Keratinocyte (primary cell): ENCODE data around the gene DRC1. TPM values are rescaled to one million over a fixed set of nuclear protein-coding genes. Genes with fewer than 3 reads are reported as not detected.

Experiments used
- DNase-seq: peaks from one replicate; pipeline ENCODE4 v3.0.0-alpha.2; 2011; ENCODE audit warnings: low read depth, missing footprints, low spot score
- FAIRE-seq: peaks from 2 replicates; lab custom pipeline; 2011; peaks lifted over from hg19 to GRCh38; lab: Jason Lieb, UNC
- H2AFZ ChIP-seq: 2 replicates; pipeline ENCODE4 v1.6.0; 2012; ENCODE audit warnings: low read length, control low read depth, inconsistent platforms; ENCODE audit not compliant: control insufficient read depth
- H3K27ac ChIP-seq: 2 replicates; pipeline ENCODE4 v1.5.1; 2011; ENCODE audit warnings: low read length; ENCODE audit not compliant: control insufficient read depth, insufficient read depth
- H3K27me3 ChIP-seq: 3 replicates; pipeline ENCODE4 v1.6.0; 2011; ENCODE audit warnings: low read length; ENCODE audit not compliant: control insufficient read depth, insufficient read depth; ENCODE audit errors: extremely low read depth
- H3K36me3 ChIP-seq, 2 experiments: 2 replicates in 1 of 2; 3 replicates in 1 of 2; pipeline ENCODE4 v1.5.1; 2011; ENCODE audit warnings: low read length in 2 of 2, mild to moderate bottlenecking in 1 of 2; ENCODE audit not compliant: control insufficient read depth in 2 of 2, insufficient read depth in 2 of 2; ENCODE audit errors: extremely low read depth in 1 of 2
- H3K4me1 ChIP-seq: 3 replicates; pipeline ENCODE4 v1.5.1; 2011; ENCODE audit warnings: low read length; ENCODE audit not compliant: control insufficient read depth, insufficient read depth; ENCODE audit errors: extremely low read depth
- H3K4me2 ChIP-seq: 3 replicates; pipeline ENCODE4 v1.6.0; 2011; ENCODE audit warnings: low read depth, low read length; ENCODE audit not compliant: control insufficient read depth, insufficient read depth; ENCODE audit errors: extremely low read depth
- H3K4me3 ChIP-seq, 3 experiments: fragments of 200-600 bp in 1 of 3; sonication (generic) in 1 of 3; 2 replicates in 2 of 3; 3 replicates in 1 of 3; pipeline ENCODE4 v1.5.1; 2011 to 2016; ENCODE audit warnings: low read length in 3 of 3, mild to moderate bottlenecking in 3 of 3, control low read depth in 2 of 3, inconsistent platforms in 1 of 3, low read depth in 1 of 3, mixed read lengths in 1 of 3, mixed run types in 1 of 3, moderate library complexity in 1 of 3; ENCODE audit not compliant: control insufficient read depth in 2 of 3, insufficient read depth in 2 of 3; ENCODE audit errors: extremely low read depth in 1 of 3
- H3K79me2 ChIP-seq: 2 replicates; pipeline ENCODE4 v1.6.0; 2012; ENCODE audit warnings: low read length; ENCODE audit not compliant: control insufficient read depth, insufficient read depth
- H3K9ac ChIP-seq: 3 replicates; pipeline ENCODE4 v1.6.0; 2011; ENCODE audit warnings: low read length; ENCODE audit not compliant: control insufficient read depth, insufficient read depth; ENCODE audit errors: extremely low read depth
- H3K9me1 ChIP-seq: 3 replicates; pipeline ENCODE4 v1.6.0; 2011; ENCODE audit warnings: low read length; ENCODE audit not compliant: control insufficient read depth, insufficient read depth; ENCODE audit errors: extremely low read depth
- H3K9me3 ChIP-seq: 2 replicates; pipeline ENCODE4 v1.5.1; 2012; ENCODE audit warnings: low read depth, low read length; ENCODE audit not compliant: control insufficient read depth
- H4K20me1 ChIP-seq: 3 replicates; pipeline ENCODE4 v1.6.0; 2011; ENCODE audit warnings: low read length; ENCODE audit not compliant: control insufficient read depth, insufficient read depth; ENCODE audit errors: extremely low read depth
- CTCF ChIP-seq, 3 experiments: IDR thresholded peaks in 1 of 3; conservative IDR thresholded peaks in 1 of 3; optimal IDR thresholded peaks in 1 of 3; 2 replicates in 2 of 3; 3 replicates in 1 of 3; pipeline versions ENCODE3 to v1.5.1; 2011; ENCODE audit warnings: low read length in 3 of 3, mild to moderate bottlenecking in 3 of 3, moderate library complexity in 2 of 3, control low read depth in 1 of 3, inconsistent platforms in 1 of 3; ENCODE audit not compliant: insufficient read depth in 2 of 3; ENCODE audit errors: extremely low read depth in 1 of 3
- EZH2 ChIP-seq: IDR thresholded peaks from one replicate; pipeline ENCODE4 v1.6.1; 2012; ENCODE audit warnings: inconsistent platforms, mild to moderate bottlenecking, low read length, moderate library complexity
- dilution Hi-C: fragments of 300-500 bp; cut with MboI; formaldehyde crosslinking; loops from one replicate; pipeline ENCODE4 v1.7.0; 2020; ENCODE audit warnings: low sequenced_read_pairs; ENCODE audit not compliant: extremely low pct_ligation_motif_present
- polyA plus RNA-seq, 5 experiments: library from polyadenylated mRNA; depleted of rRNA in 3 of 5; stranded (reverse) in 3 of 5; stranded (forward) in 1 of 5; unstranded in 1 of 5; fragments of >200 nt; gene quantifications; 1 replicate in 1 of 5; 2 replicates in 3 of 5; 3 replicates in 1 of 5; pipeline versions ENCODE4 v1.2.1 to v1.2.3, GENCODE V29; 2011 to 2012; ENCODE audit warnings: missing spikeins in 2 of 5, low read depth in 1 of 5, low replicate concordance in 1 of 5

The DRC1 gene
- polyA plus RNA-seq, 1 donor (not counting 4 experiments of a cell fraction or from before 2014, with no cell fraction given): not detected

- no peak for TF ChIP-seq CTCF (optimal IDR thresholded peaks at IDR 0.05 in 1 of 3, IDR thresholded peaks at IDR 0.05 in 1 of 3, conservative IDR thresholded peaks at IDR 0.05 in 1 of 3; ENCODE audit: extremely low read depth in 1 of 3, insufficient read depth in 2 of 3, low read length in 3 of 3)
- no peaks in the 10 kb centered on the region for H3K9me1 ChIP-seq
- no peaks in the 10 kb centered on the region for H3K9me3 ChIP-seq
- H3K4me3 ChIP-seq: no peak overlapping the region
- no peaks in the 10 kb centered on the region for H3K4me1 ChIP-seq
- dilution Hi-C loops: no loop called here
- no peaks in the 10 kb centered on the region for H3K36me3 ChIP-seq
- no peak overlapping the region for H2AFZ ChIP-seq
- H3K79me2 ChIP-seq: no peaks in the 10 kb centered on the region
- DNase-seq (no peak), FAIRE-seq (no peak)
- no peaks in the 10 kb centered on the region for H4K20me1 ChIP-seq
- H3K27ac ChIP-seq: no peak overlapping the region
- no peak overlapping the region for H3K9ac ChIP-seq
- peaks cover 6% of the 10 kb centered on the region for H3K27me3 ChIP-seq
- H3K4me2 ChIP-seq: no peak overlapping the region
These were observed 89.9 kb downstream of the DRC1 start for GRCh38 chr2:26491563-26492167.

DNA sequence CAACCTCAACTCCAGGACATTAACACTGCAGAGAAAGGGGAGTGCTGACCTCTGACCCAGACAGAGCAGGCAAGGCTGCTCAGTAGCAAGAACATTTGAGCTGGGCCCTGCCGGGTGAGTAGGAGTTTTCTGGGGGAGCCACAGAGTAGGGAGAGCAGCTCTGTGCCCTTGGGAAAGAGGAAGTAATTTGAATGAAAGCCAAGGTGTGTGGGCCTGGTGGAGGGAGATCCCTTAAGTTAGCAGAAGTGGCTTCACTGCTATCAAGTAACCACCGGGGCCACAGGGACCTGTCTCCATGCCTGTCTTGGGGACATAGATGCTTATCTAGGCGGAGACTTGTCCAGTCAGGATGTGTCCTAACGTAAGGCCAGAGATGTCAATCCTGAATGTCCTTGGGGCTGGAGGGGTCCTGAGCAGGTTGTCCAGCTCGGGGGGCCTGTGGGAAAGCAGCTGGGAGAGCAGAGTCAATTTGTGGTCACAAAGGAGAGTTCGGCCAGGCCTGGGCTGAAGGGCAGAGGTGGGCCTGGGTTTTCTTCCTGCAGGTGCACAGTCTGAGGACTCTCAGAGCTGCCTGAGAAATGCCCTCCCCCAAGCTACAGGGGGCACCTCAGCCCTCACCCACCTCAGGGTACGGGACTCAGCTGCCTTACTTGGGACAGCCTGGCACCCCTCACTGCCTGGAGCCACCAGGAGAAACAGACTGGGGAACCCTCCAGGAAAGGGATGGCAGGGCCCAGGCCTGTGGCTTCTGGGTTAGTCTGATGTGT is 91.2 kb downstream of the DRC1 start:
- H3K36me3 ChIP-seq: no peaks in the 10 kb centered on the region
- TF ChIP-seq EZH2: no peak
- H3K4me1 ChIP-seq: no peaks in the 10 kb centered on the region
- H2AFZ ChIP-seq: no peak overlapping the region
- H3K27ac ChIP-seq: no peak overlapping the region
- H3K9me3 ChIP-seq: no peaks in the 10 kb centered on the region
- no peak for DNase-seq
- H3K9me1 ChIP-seq: no peaks in the 10 kb centered on the region
- no peak overlapping the region for H3K4me3 ChIP-seq
- H3K79me2 ChIP-seq: no peaks in the 10 kb centered on the region
- no peak overlapping the region for H3K9ac ChIP-seq
- dilution Hi-C loops: no loop called here
- no peak overlapping the region for H3K4me2 ChIP-seq
- peaks cover 11% of the 10 kb centered on the region for H3K27me3 ChIP-seq
- FAIRE-seq: no peak
- H4K20me1 ChIP-seq: no peaks in the 10 kb centered on the region
